GM12801 (cell line): ENCODE measurements around the gene MGLL.

Experiments
- CTCF ChIP-seq: IDR thresholded peaks from one replicate; pipeline ENCODE4 v1.5.1; 2011; ENCODE audit warnings: control low read depth; ENCODE audit not compliant: insufficient read length; ENCODE audit errors: extremely low read depth

The MGLL gene

GRCh38 chr3:127763816-127764215 lies 58.5 kb downstream of the MGLL start:
- no peak for TF ChIP-seq CTCF

- TF ChIP-seq CTCF, result no peak
These were observed 59.0 kb downstream of the MGLL start for GRCh38 chr3:127763337-127763736.

- TF ChIP-seq CTCF, result no peak
These were observed 59.6 kb downstream of the MGLL start for GRCh38 chr3:127762787-127763105.

GRCh38 chr3:127762077-127762786 lies 60.1 kb downstream of the MGLL start:
- TF ChIP-seq CTCF, result no peak

GRCh38 chr3:127761441-127761801 lies 60.9 kb downstream of the MGLL start:
- no peak for TF ChIP-seq CTCF

GRCh38 chr3:127760791-127761440 lies 61.4 kb downstream of the MGLL start:
- no peak for TF ChIP-seq CTCF

GRCh38 chr3:127760361-127760760 lies 62.0 kb downstream of the MGLL start:
- TF ChIP-seq CTCF, result no peak
